Fibroblast of peridontal ligament (primary cell): ENCODE results near the gene NUP210.
A peak's percentile ranks its signal among the peaks of the same experiment; 100 is the strongest.
"Not testable (repeated sequence)": the region's sequence is repeated elsewhere in the genome, so short reads cannot be mapped to it uniquely, and the experiment has no call there.

Experiments used
- DNase-seq: peaks from one replicate; pipeline ENCODE4 v3.0.0-alpha.2; 2010; ENCODE audit errors: extremely low read depth

Gene NUP210

DNA sequence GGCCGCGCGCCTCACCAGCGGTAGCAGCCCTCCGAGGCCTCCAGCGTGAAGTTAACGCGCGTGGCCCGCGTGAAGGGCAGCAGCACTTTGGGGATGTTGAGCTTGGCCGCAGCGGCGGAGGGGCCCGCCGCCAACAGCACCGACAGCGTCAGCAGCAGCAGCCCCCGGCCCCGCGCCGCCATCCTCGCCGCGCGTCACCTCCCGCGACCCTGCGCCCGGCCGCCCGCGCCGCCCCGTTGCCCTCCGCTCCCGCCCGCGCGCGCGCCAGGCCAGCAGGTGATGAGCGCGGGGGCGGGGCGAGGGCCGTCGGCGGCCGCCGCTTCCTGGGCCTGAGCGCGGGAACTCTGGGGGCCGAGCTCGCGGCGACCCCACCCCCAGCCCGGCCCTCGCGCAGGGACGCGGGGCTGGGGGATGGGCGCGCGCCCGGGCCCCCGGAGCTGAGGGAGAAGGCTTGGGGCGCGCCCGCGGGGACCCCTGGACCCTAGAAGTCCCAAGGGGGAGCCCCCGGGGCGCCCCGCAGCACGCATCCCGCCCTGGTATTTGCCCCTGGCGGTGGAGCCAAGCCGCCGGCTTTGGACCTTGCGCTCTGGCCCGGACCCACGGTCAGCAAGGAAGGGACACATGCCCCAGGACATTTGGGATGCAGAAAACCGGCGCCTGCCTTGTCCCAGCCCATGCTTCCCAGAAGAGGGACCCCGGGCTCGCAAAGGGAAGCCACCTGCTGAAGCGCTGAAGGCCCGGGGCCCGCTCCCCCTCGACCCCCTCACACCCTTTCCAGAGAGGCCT lies at the start of gene NUP210:
NUP210 (minus strand) TSS at position 278 of the 786 bp plus-strand sequence; CDS start at position 182, 96 bp downstream.
- DNase-seq, result no peak

DNA sequence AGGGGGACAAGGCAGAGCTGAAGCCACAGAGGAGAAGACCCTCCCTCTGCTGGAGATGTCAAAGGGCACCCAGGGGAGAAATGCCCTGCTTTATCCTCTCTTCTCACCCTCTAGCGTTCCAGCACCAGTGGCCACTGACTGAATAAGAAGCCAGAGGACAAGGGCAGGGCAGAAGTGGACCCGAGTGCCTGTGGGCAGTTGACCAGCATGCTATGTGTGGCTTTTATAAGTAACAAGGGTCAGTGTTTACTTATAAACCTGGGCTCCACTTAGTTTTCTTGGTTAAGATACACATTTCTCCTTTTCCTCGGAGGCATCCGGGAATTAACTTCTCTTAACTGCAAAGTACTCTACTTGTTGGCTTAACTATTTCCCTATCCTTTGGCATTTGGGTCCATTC lies 46.7 kb upstream of the NUP210 start:
- no peak for DNase-seq

DNA sequence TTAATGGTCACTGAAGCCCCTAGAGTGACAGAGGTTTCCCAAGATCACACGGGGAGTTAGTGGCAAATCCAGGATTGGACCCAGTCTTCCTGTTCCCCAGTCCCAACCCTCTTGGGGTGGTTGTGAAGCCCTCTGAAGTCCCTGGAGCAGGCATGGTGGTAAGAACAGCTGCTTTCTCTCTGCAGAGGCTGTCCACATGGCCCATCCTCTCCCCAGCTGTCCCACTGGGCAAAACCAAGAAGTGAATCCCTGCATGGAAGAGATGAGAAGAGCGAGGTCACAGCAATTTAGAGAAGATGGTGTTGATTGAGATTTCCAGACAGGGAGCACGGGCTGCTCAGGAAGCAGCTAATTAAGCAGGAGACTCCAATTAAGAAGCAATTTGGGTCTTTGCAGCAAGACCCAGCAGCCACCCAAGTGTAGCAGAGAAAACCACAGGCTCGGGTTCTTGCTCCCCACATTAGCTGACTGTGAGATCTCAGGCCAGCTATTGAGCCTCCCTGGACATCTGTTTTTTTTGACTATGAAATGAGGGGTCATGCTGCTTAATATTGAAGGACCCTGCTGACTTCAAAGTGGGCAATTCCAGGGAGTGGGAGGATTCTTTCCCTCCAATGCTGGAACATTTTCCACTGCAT lies 45.2 kb upstream of the NUP210 start:
- no peak for DNase-seq

DNA sequence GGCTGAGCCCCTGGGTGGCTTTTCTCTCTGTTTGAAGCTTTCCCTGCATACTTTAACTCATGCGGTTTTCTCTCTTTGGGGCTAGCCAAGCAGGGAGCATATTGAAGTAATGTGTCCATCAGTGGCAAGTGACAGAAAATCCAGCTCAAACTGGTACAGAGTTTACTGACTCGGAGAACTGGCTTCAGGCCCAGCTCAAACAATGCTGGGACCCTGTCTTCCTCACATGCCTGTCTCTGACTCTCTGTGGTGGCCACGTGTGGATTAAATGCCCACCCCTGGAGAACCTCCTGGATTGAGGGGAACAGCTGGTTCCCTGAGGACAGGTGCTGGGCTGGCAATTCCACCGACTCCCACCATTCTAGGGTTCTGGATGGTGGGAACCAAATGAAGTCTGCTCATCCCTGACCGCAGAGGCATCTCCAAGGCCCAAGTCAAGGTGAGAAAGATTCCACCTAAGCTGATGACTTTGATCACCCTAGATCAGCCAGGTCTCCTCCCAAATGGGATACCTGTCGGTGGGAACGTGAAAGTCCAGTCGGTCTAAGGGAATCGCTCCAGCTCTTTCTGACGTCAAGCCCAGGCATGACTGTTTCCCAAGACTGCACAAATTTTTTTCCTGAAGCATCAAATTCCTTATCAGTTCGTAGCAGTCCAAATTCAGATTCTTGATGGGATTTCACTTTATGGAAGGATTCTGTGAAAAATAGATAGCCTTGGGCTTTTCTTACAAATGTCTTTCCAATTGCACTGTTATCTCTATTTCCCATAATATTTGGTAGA lies 43.7 kb upstream of the NUP210 start:
- DNase-seq, result no peak

DNA sequence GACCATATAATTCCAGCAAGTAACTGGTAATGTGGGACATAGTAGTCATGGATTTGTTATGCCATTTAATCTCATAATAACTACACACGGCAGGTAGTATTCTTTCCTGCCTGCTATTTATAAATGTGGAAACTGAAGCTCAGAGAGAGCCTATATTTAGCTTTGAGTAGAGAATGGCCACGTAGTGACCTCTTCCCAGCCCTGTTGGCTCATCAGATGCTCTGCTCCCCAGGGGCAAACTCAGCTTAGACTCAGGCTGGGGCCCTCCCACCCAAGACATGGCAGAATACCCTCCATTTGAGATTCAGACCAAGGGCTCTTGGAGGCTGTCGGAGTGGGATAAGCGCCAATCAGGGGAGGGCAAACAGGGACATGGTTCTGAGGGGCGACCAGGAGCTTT lies 42.7 kb upstream of the NUP210 start:
- no peak for DNase-seq

DNA sequence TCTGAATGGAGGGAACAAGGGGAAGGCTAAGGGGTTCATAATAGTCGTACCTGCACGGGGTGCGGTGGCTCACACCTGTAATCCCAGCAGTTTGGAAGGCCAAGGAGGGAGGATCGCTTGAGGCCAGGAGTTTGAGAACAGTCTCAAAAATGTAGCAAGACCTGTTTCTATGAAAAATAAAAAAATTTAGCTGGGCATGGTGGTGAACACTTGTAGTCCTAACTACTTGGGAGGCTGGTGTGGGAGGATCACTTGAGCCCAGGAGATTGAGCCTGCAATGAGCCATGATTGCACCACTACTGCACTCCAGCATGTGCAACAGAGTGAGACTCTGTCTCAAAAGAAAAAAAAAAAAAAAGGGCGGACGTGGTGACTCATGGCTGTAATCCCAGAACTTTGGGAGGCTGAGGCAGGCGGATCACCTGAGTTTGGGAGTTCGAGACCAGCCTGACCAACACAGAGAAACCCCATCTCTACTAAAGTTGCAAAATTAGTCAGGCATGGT lies 42.1 kb upstream of the NUP210 start:
- DNase-seq, result no peak

DNA sequence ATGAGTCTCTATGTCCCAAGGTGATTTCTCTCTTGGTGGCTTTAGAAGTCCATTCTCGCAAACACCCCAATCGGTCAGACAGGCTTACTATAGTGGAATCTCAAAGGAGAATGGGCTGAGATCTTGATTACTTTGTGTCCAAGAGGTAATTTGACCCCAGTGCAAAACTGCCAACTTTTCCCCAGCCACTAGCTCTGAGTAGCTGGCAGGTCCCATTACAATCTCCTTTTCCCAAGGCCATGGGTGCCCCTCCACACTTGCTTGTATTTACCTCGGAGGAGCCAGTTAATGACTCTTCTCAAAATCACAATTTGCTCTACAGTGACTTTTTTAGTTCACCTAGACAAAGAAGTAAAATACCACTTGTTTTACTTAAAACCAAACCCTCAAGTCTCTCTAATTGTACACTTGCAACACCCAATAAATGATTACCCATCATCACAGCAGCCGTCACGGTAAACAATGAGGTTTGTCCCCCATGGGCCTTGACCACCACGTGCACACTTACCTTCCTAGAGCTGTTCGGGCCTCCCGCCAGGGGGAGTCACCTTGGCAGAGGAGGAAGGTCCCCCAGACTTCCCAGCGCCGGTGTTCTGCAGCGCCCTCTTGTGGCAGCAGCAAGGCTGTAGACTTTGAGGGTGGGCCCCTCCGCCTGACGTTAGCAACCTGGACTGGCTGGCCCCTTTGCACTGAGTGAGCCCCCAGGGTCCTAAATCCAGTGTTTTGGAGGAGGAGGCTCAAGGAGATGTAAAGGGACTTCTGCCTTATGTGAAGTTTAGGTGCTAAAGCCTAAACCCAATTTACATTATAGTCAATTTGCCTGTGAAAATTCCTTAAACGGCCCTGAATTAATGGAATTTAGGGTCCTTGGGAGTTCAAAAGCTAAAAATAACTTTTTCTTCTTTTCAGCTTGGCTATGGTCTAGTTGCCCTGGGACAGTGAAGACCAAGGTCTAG lies 41.3 kb upstream of the NUP210 start:
- no peak for DNase-seq

DNA sequence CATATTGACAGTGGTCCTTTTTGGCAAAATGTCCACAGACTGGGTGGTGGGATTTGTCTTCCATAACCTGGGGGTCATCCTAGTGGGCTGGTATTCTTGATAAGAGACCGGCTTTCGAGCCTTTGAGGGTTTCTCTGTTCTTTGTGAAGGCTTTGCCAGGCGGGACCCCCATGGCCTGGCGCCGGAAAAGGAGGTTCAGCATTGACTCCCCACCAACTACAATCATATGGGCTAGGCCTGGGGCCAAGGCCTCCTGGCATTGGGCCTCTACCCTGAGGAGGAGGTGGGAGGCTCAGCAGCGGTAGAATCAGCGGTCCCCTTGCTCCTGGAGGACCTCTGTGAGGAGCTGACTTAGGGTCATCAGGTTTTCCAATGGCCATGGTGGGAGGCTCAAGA lies 40.2 kb upstream of the NUP210 start:
- DNase-seq, result no peak

DNA sequence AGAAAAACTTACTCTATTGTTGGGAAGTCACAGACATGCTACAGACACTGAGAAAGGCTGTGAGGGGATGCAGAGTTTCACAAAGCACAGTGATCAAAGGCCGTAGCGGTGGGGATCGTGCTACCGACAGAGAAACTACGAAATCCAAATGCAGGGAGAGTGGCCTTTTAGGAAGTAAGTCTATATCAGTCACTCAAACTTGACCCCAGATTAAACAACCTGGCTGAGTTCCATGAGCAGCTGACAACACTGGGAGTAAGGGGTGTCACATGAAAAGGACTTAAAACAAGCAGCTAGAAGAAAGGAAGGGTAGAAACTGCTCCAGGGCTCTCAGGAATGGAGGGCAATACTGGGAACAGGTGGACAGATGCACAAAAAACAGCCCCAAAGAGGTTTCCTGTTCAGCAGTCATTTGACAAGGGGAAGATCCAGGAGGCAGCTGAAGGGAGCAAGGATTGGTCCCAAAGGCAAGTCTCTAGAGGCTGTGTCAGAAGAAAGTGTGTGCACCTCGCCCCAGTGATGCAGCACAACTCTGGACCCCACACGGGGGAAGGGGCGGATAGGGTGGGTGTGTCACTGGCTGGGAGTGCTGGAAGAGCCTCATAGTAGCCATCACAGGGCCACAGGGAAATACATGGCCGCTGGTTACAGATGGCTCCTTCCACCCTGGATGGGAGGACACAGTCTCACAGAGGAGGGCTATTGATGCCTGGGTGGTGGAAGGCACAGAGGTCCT lies 39.7 kb upstream of the NUP210 start:
- no peak for DNase-seq

DNA sequence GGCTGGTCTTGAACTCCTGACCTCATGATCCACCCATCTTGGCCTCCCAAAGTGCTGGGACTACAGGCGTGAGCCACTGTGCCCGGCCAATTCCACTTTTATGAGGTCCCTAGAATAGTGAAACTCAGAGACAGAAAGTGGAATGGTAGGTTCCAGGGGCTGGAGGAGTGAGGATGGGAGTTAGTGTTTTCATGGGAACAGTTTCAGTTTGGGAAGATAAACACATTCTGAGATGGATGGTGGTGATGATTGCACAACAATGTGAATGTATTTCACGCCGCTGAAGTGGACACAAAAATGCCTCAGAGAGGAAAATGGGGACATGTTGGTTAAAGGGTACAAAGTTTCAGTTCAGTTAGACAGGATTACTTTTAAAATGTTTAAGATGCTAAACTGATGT lies 37.5 kb upstream of the NUP210 start:
- no peak for DNase-seq

DNA sequence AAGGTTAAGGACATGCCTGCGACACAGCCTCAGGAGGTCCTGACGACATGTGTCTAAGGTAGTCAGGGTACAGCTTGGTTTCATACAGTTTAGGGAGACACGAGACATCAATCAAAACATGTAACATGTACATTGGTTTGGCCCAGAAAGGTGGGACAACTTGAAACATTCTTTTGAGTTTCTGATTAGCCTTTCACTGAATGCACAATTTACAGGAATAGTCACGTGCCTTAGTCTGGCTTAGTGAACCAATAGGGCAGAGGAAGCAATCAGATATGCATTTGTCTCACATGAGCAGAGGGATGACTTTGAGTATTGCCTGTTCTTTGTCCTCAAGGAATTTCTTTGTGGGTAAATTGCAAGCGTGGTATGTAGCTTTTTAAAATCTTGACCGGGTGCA lies 35.5 kb upstream of the NUP210 start:
- peak; percentile 11 for DNase-seq

DNA sequence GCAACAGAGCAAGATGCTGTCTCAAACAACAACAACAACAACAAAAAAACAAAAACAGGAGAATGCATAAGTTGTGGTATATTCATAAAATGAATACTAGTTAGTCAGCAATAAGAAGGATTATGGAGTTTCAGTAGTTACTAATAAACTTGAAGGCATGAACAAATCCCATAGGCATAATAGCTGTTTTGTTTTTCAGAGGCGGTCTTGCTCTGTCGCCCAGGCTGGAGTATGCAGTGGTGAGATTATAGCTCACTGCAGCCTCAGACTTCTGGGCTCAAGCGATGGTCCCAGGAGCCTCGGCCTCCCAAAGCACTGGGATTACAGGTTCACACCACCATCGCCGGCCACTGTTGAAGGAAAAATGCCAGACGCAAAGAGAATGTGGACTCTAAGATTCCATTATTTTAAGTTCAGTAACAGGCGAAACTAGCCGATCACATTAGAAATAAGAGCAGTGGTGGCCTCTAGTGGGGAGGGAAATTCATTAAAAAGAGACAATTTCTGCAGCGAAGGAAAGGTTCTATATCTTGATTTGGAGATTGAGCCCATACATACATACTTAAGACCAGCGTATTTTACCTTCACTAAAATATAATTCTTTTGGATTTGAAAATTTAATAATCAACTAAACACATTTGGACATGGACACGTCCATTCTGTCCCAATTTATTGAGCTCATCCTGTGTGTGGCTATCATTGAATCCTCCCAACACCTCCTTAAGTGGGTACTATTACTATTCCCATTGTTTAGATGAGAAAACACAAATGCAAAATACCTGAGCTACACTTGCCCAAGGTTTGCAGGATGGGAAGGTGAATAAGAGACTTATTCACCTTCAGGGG lies 32.6 kb upstream of the NUP210 start:
- peak; percentile 71 for DNase-seq

DNA sequence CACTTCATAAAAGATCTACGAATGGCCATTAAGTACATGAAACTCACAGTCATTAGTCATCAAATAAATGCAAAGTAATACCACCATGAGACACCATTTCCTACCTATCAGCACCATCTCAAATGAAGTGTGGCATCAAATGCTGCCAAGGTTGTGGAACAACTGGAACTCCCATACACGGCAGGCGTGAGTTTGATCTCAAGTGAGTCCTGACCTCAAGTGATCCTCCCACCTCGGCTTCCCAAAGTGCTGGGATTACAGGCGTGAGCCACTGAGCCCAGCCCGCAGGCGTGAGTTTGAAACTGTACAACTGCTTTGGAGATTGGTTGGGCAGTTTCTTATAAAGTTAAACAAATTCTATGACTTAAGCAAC lies 31.2 kb upstream of the NUP210 start:
- DNase-seq, result no peak

DNA sequence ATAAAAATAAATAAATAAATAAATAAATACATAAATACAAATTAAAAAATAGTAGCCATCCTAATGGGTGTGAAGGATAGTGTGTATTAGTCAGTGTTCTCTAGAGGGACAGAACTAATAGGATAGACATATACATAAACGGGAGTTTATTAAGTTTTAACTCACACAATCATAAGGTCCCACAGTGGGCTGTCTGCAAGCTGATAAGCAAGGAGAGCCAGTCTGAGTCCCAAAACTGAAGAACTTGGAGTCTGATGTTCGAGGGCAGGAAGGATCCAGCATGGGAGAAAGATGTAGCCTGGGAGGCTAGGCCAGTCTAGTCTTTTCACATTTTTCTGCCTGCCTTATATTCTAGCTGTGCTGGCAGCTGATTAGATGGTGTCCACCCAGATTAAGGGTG lies 22.8 kb upstream of the NUP210 start:
- not testable (repeated sequence) for DNase-seq

DNA sequence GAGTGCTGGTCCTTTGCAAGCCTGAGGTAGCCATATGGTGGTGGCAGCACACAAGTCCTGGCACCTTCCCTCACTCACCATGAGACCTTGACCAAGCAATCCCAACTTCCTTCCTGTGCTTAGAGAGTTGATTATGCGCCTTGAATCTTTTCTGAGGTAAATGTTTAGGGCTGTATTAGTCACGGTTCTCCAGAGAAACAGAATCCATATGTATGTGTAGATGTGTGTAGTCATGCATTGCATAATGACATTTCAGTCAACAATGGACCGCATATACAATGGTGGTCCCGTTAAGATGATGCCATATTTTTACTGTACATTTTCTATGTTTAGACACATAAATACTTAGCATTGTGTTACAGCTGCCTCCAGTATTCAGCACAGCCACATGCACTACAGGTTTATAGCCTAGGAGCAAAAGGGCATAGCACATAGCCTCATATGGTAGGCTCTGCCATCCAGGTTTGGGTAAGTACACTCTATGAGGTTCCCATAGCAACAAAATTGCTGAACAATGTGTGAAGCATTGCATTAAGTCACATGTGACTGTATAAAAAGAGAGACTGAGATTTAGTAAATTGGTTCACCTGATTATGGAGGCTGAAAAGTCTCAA lies 20.2 kb upstream of the NUP210 start:
- DNase-seq, result no peak

DNA sequence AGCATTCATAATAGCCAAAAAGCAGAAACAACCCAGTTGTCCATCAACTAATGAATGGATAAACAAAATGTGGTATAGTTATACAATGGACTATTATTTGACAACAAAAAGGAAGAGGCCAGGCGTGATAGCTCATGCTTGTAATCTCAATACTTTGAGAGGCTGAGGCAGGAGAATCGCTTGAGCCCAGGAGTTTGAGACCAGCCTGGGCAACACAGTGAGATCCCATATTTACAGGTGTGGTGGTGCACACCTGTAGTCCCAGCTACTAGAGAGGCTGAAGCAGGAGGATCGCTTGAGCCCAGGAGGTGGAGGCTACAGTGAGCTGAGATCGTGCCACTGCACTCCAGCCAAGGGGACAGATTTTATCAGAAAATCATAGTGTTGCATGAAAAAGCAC lies 16.1 kb upstream of the NUP210 start:
- DNase-seq, result not testable (repeated sequence)

DNA sequence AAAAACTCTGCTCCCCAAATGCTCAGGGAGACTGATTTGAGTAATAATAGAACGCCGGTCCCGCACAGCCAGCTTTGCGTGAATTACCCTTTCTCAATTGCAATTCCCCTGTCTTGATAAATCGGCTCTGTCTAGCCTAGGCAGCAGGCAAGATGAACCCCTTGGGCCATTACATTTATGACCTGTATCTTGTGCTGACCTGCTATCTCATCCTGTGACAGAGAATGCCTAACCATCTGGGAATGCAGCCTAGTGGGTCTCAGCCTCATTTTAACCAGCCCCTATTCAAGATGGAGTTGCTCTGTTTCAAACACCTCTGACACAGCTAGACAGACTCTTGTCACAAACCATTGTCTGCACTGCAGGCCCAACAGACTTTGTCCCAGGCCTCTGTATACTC lies 13.8 kb upstream of the NUP210 start:
- no peak for DNase-seq

DNA sequence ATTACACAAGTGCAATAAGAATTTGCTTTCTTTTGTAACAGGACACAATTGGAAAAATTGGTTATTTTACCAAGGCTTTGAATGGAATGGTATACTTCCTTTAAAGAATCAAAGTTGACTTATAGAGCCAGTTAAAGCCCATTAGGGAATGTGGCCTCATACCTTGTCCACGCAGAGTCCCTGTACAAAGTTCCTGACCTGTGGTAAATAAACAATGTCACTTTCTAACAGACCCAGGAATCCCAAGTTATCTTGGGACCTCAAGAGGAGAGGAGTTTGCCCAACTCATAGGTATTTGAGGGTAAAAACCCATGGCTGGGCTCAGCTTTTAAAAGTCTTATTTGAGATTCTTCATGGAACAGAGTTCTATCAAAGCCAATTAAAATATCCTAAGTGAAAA lies 12.0 kb upstream of the NUP210 start:
- no peak for DNase-seq

DNA sequence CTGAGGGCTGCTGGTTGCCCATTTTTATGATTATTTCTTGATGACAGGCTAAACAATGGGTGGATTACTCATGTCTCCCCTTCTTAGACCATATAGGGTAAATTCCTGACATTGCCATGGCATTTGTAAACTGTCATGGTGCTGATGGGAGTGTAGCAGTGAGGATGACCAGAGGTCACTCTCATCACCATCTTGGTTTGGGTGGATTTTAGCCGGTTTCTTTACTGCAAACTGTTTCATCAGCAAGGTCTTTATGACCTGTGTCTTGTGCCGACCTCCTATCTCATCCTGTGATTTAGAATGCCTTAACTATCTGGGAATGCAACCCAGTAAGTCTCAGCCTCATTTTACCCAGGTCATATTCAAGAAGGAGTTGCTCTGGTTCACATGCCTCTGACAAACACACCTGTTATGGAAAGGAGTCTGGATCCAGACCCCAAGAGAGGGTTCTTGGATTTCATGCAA lies 10.3 kb upstream of the NUP210 start:
- not testable (repeated sequence) for DNase-seq
